Right renal pelvis (tissue), 4 donors: ENCODE data around the gene TAC4. TPM values are rescaled to one million over a fixed set of nuclear protein-coding genes. Genes with fewer than 3 reads are reported as not detected.
A peak's percentile ranks its signal among the peaks of the same experiment; 100 is the strongest.

Experiments used
- DNase-seq, 4 donors: peaks; one replicate each; pipeline ENCODE4 v3.0.0-alpha.2; 2013; ENCODE audit warnings: low read depth in 4 of 4, low spot score in 3 of 4, missing footprints in 1 of 4
- polyA plus RNA-seq, 4 donors: library from polyadenylated mRNA; unstranded; fragments of 120-200 nt; gene quantifications; one replicate each; pipeline ENCODE4 v1.2.1, GENCODE V29; 2013; ENCODE audit not compliant: insufficient read length in 4 of 4

The TAC4 gene
- polyA plus RNA-seq: under 1 TPM in 1 of 4 donors, not detected in 3; 0.17 TPM

- DNase-seq: no peak
These were observed at the start of gene TAC4 for GRCh38 chr17:49848019-49848473. TAC4 (minus strand) TSS chr17:49848069; CDS start chr17:49848017, 52 bp downstream.

GRCh38 chr17:49896860-49897259 is 49.0 kb upstream of the TAC4 start:
- DNase-seq: no peak

- DNase-seq: no peak
These were observed 48.4 kb upstream of the TAC4 start for GRCh38 chr17:49896222-49896621.

- no peak for DNase-seq
These were observed 47.9 kb upstream of the TAC4 start for GRCh38 chr17:49895812-49896211.

GRCh38 chr17:49894761-49895160 is 46.9 kb upstream of the TAC4 start:
- DNase-seq: no peak

GRCh38 chr17:49891694-49892389 is 44.0 kb upstream of the TAC4 start:
- no peak for DNase-seq

- DNase-seq: no peak
These were observed 43.4 kb upstream of the TAC4 start for GRCh38 chr17:49891271-49891670.

- no peak for DNase-seq
These were observed 43.0 kb upstream of the TAC4 start for GRCh38 chr17:49890852-49891251.

GRCh38 chr17:49890077-49890821 is 42.4 kb upstream of the TAC4 start:
- no peak for DNase-seq

GRCh38 chr17:49889500-49889899 is 41.6 kb upstream of the TAC4 start:
- no peak for DNase-seq

- DNase-seq: no peak
These were observed 40.0 kb upstream of the TAC4 start for GRCh38 chr17:49887744-49888360.

- peak in 2 of 4 donors; percentile 44 to 68 for DNase-seq
These were observed 39.3 kb upstream of the TAC4 start for GRCh38 chr17:49887086-49887743.

GRCh38 chr17:49886036-49886435 is 38.2 kb upstream of the TAC4 start:
- DNase-seq: no peak

- no peak for DNase-seq
These were observed 34.6 kb upstream of the TAC4 start for GRCh38 chr17:49882434-49882833.

GRCh38 chr17:49881054-49881402 is 33.2 kb upstream of the TAC4 start:
- no peak for DNase-seq

- peak in 1 of 4 donors; percentile 64 for DNase-seq
These were observed 32.6 kb upstream of the TAC4 start for GRCh38 chr17:49880291-49881053.

- no peak for DNase-seq
These were observed 31.3 kb upstream of the TAC4 start for GRCh38 chr17:49878931-49879904.

- DNase-seq: no peak
These were observed 27.8 kb upstream of the TAC4 start for GRCh38 chr17:49875685-49876084.

GRCh38 chr17:49874911-49875310 is 27.0 kb upstream of the TAC4 start:
- DNase-seq: no peak
